Common myeloid progenitor, CD34-positive (primary cell): ENCODE data around the gene ODC1.

Experiments used
- CTCF ChIA-PET: fragments of 350-600 bp; sonication (Branson Sonifier 250); formaldehyde crosslinking; loops from one replicate; lab custom pipeline; 2021; ENCODE audit warnings: antibody characterized with exemption; lab: Charles Lee
- POLR2A ChIA-PET: fragments of 350-600 bp; sonication (Branson Sonifier 250); formaldehyde crosslinking; loops from one replicate; lab custom pipeline; 2021; ENCODE audit warnings: antibody characterized with exemption; lab: Charles Lee
- DNase-seq, 3 donors: peaks; one replicate each; pipeline versions ENCODE4 v3.0.0 to v3.0.0-alpha.2; 2013
- H3K27ac ChIP-seq, 2 experiments: 1 replicate in 1 of 2; 2 replicates in 1 of 2; pipeline ENCODE4 v1.7.0; 2013; ENCODE audit warnings: inconsistent platforms in 2 of 2, low read length in 2 of 2, mild to moderate bottlenecking in 2 of 2, low read depth in 1 of 2, moderate library complexity in 1 of 2; ENCODE audit not compliant: severe bottlenecking in 2 of 2, insufficient read depth in 1 of 2, poor library complexity in 1 of 2
- H3K27me3 ChIP-seq, 5 experiments: replicated peaks in 2 of 5; 1 replicate in 3 of 5; 2 replicates in 2 of 5; pipeline versions ENCODE4 v1.6.1 to v1.7.0; 2013; ENCODE audit warnings: low read length in 4 of 5, mild to moderate bottlenecking in 2 of 5, moderate library complexity in 2 of 5, inconsistent platforms in 1 of 5; ENCODE audit not compliant: insufficient read depth in 5 of 5, control insufficient read depth in 4 of 5
- H3K36me3 ChIP-seq, 4 experiments: 1 replicate in 2 of 4; 2 replicates in 2 of 4; pipeline versions ENCODE4 v1.6.1 to v1.7.0; 2013; ENCODE audit warnings: low read length in 3 of 4, control low read depth in 1 of 4, mild to moderate bottlenecking in 1 of 4; ENCODE audit not compliant: control insufficient read depth in 4 of 4, insufficient read depth in 4 of 4
- H3K4me1 ChIP-seq, 4 experiments: 1 replicate in 3 of 4; 2 replicates in 1 of 4; pipeline versions ENCODE4 v1.6.1 to v1.7.1; 2013; ENCODE audit warnings: low read length in 3 of 4, mild to moderate bottlenecking in 3 of 4, control low read depth in 1 of 4, inconsistent platforms in 1 of 4, moderate library complexity in 1 of 4; ENCODE audit not compliant: control insufficient read depth in 4 of 4, insufficient read depth in 4 of 4; ENCODE audit errors: control extremely low read depth in 1 of 4
- H3K4me3 ChIP-seq, 7 experiments: 1 replicate in 4 of 7; 2 replicates in 3 of 7; pipeline versions ENCODE4 v1.5.1 to v1.7.0; 2013; ENCODE audit warnings: mild to moderate bottlenecking in 7 of 7, low read length in 6 of 7, moderate library complexity in 6 of 7, inconsistent platforms in 2 of 7, low read depth in 2 of 7, control low read depth in 1 of 7; ENCODE audit not compliant: insufficient read depth in 4 of 7, control insufficient read depth in 1 of 7; ENCODE audit errors: extremely low read depth in 1 of 7
- H3K9me3 ChIP-seq, 5 experiments: 1 replicate in 4 of 5; 2 replicates in 1 of 5; pipeline versions ENCODE4 v1.6.1 to v1.7.1; 2013; ENCODE audit warnings: low read length in 4 of 5, mild to moderate bottlenecking in 2 of 5, inconsistent platforms in 1 of 5, low read depth in 1 of 5, moderate library complexity in 1 of 5; ENCODE audit not compliant: control insufficient read depth in 4 of 5, insufficient read depth in 2 of 5; ENCODE audit errors: control extremely low read depth in 1 of 5
- WGBS: methylation state at CpG from one replicate; pipeline ENCODE4 v1.1.5; 2013; ENCODE audit not compliant: insufficient coverage; 5-methylcytosine and 5-hydroxymethylcytosine counted together

ODC1 gene

DNA sequence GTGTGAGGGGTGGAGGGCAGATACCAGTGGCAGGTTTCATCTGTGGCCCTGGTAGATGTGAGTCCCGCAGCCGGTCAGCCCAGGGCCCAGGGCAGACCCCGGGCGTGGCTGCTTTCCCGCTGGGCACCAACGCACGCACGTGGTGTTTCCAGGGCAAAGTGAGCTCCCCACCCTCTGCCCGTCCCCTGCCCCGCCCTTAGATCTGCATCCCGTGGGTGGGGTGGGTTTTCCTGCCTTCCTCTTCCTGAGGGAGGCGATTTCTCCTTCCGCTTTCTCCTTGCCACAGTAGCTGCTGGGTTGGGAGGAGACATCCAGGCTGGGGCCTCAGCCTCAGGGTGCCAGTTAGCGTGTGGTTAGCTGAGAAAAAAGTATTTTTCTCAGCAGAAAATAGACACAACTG lies 49.6 kb downstream of the ODC1 start:
- H3K27ac ChIP-seq = peak overlapping the region in 1 of 2 experiments; percentile 47
- DNase-seq = peak in 1 of 3 donors; percentile 40
- peak overlapping the region in 3 of 7 experiments; percentile 0 to 28 (median 21) for H3K4me3 ChIP-seq
- no peaks in the 10 kb centered on the region for H3K9me3 ChIP-seq
- 9% methylated on average over 8 of the region's 14 CpGs for WGBS
- CTCF ChIA-PET = interaction anchor here (1.7 to 11.4 kb wide), 4 partner anchors 9 to 19 kb away, joined by 5 to 94 read pairs (median 7); no protein-coding TSS in a partner anchor
- peaks cover 0 to 5% (median 0%) of the 10 kb centered on the region in 4 experiments for H3K36me3 ChIP-seq
- POLR2A ChIA-PET = no interaction called here
- H3K4me1 ChIP-seq = peaks cover 4 to 47% (median 41%) of the 10 kb centered on the region in 4 experiments
- no peaks in the 10 kb centered on the region for H3K27me3 ChIP-seq

DNA sequence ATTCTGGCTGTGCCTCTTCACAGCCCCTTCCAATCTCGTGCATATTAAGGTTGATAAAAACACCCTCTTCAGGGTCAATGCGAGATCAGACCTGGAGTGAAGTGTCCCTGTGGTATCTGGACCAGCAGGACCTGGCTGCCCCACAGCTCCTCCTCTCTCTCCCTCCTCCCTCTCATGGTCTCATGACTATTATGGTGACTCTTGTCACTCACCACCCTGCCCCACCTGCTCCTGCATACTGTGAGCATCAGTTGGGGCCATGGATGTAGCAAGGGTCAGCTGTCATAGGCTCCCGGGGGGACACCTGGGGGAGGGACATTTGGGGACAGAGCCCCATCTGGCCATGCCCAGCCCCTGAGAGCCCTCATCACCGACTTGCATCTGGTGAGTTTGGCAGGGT lies 50.2 kb downstream of the ODC1 start:
- 69% methylated on average over 3 of the region's 4 CpGs for WGBS
- peaks cover 0 to 5% (median 0%) of the 10 kb centered on the region in 4 experiments for H3K36me3 ChIP-seq
- H3K4me1 ChIP-seq = peaks cover 5 to 53% (median 47%) of the 10 kb centered on the region in 4 experiments
- H3K27ac ChIP-seq = no peak overlapping the region
- H3K9me3 ChIP-seq = no peaks in the 10 kb centered on the region
- no peak for DNase-seq
- no peaks in the 10 kb centered on the region for H3K27me3 ChIP-seq
- POLR2A ChIA-PET = no interaction called here
- no peak overlapping the region for H3K4me3 ChIP-seq
- CTCF ChIA-PET = interaction anchor here (0.6 to 11.4 kb wide), 6 partner anchors 9 to 35 kb away, joined by 3 to 94 read pairs (median 6); no protein-coding TSS in a partner anchor

DNA sequence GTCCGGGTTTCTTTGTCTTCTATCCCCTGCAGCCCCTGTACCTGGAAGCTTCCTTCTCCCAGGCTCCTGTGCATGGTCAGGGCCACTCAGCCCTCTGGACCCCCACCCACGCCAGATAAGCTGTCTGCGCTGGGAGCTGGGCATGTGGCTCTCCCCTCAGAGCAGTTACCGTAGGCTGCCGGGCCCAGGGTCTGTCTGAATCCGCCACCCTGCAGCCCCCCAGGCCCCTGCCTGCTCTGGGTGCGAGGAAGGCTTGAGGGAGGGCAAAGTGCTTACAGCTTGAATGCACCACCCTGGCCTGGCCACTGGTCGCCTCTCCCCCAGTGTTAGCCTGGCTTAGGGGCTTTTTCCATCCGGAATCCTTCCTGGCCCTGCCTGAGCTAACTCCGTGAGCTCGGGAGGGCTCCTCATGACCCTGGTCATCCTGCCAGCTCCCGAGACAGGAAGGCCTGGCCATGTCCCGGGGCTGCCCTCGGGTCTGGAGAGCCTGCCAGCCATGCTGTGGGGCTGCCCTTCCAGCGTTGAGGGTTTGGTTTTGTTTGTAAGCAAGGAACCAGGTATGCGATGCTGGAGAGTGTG lies 50.7 kb downstream of the ODC1 start:
- Histone ChIP-seq H3K4me3 (no peak overlapping the region), H3K9me3 (no peaks in the 10 kb centered on the region), H3K27me3 (no peaks in the 10 kb centered on the region), H3K27ac (no peak overlapping the region), H3K4me1 (peaks cover 6 to 58% (median 52%) of the 10 kb centered on the region in 4 experiments), H3K36me3 (peaks cover 0 to under 1% (median 0%) of the 10 kb centered on the region in 4 experiments)
- no peak for DNase-seq
- 97% methylated on average over 15 of the region's 16 CpGs for WGBS
- CTCF ChIA-PET = interaction anchor here (0.6 to 11.4 kb wide), 6 partner anchors 10 to 35 kb away, joined by 3 to 94 read pairs (median 6); no protein-coding TSS in a partner anchor
- POLR2A ChIA-PET = no interaction called here

DNA sequence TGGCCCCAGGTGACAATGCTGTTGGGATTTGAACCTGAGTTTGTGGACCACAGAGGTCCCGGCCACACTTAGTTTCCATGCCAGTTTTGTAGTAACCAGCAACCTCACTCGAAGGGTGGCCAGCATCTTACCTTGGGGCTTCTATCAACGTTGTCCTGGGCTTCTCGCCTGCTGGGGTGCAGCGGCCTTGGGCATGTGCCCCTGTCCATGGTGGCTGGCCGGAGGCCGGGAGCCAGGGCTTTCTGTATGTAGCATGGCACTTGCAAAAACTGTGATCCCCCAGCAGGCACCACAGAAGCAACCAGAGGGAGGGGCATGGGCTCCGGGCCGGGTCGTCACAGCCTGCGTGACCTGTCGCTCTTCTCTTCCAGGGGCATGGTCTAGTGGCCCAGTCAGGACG lies 51.7 kb downstream of the ODC1 start:
- DNase-seq = no peak
- ChIA-PET POLR2A (no interaction called here), CTCF (interaction anchor here (2.1 to 11.4 kb wide), 2 partner anchors 11 to 14 kb away, joined by 7 to 94 read pairs; no protein-coding TSS in a partner anchor)
- H3K4me1 ChIP-seq = peaks cover 4 to 58% (median 51%) of the 10 kb centered on the region in 4 experiments
- 94% methylated on average over 12 of the region's 13 CpGs for WGBS
- no peak overlapping the region for H3K27ac ChIP-seq
- no peak overlapping the region for H3K4me3 ChIP-seq
- H3K36me3 ChIP-seq = no peaks in the 10 kb centered on the region
- no peaks in the 10 kb centered on the region for H3K9me3 ChIP-seq
- H3K27me3 ChIP-seq = no peaks in the 10 kb centered on the region

DNA sequence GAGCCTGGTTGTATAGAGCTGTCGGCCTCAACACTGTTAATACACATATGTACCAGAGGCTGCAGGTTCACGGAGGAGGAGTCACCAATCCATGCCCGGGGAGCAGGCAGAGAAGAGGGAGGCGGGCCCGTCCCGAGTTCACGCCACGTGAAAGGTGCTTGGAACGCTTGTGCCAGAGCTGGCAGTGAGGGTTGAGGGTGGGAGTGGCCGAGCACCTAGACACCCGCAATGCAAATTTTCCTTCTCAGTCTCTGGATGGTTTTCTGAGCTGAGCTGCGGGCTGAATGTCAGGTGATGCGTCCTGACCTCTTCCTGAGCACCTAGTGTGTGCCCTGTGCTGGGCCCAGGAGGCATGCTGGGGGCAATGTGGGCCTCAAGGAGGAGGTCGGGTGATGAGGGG lies 52.2 kb downstream of the ODC1 start:
- no peak for DNase-seq
- ChIA-PET POLR2A (no interaction called here), CTCF (interaction anchor here (11.4 kb wide), 1 partner anchor 11 kb away, joined by 94 read pairs; no protein-coding TSS in a partner anchor)
- Histone ChIP-seq H3K4me3 (no peak overlapping the region), H3K9me3 (no peaks in the 10 kb centered on the region), H3K27ac (no peak overlapping the region), H3K4me1 (peaks cover 2 to 53% (median 47%) of the 10 kb centered on the region in 4 experiments), H3K27me3 (no peaks in the 10 kb centered on the region), H3K36me3 (no peaks in the 10 kb centered on the region)
- WGBS = 99% methylated on average over 8 of the region's 14 CpGs

DNA sequence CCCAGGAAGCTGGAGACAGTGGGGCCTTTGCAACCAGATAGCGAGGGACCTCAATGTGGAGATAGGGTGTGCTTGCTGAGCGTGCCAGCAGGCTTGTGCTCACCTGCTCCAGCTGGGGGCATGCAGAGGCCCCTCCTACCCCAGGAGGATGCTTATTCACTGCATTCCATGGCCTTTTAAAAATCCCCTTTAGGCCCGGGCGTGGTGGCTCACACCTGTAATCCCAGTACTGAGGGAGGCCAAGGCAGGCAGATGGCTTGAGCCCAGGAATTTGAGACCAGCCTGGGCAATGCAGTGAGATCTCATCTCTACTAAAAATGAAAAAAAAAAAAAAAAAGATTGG lies 54.5 kb downstream of the ODC1 start:
- peaks cover 2 to 49% (median 44%) of the 10 kb centered on the region in 4 experiments for H3K4me1 ChIP-seq

More for the DNA sequence above, 54.5 kb downstream of the ODC1 start:
- Histone ChIP-seq H3K27me3 (no peaks in the 10 kb centered on the region), H3K27ac (no peak overlapping the region), H3K36me3 (no peaks in the 10 kb centered on the region), H3K9me3 (no peaks in the 10 kb centered on the region), H3K4me3 (no peak overlapping the region)
- 88% methylated on average over 4 of the region's 4 CpGs for WGBS
- no peak for DNase-seq
- CTCF ChIA-PET = interaction anchor here (0.8 to 11.4 kb wide), 7 partner anchors 9 to 88 kb away, joined by 3 to 94 read pairs (median 4); no protein-coding TSS in a partner anchor
- POLR2A ChIA-PET = interaction anchor here (0.8 kb wide), 1 partner anchor 62 kb away, joined by 3 read pairs; no protein-coding TSS in a partner anchor
